IMR-90 (cell line): ENCODE data around the gene GFER. TPM values are rescaled to one million over a fixed set of nuclear protein-coding genes. Genes with fewer than 3 reads are reported as not detected.

Source experiments
- ATAC-seq: fragments of 200-7000 bp; cut with Tn5 transposase; 2 replicates; pipeline ENCODE4 v1.9.1; 2020; ENCODE audit warnings: low read depth, mild to moderate bottlenecking, moderate library complexity
- BruUV-seq: library from RNA; stranded (reverse); fragments of 400-500 nt; replicated peaks from 2 replicates; lab custom pipeline; 2021; lab: Mats Ljungman, UMichigan
- CTCF ChIA-PET: fragments of 300-600 bp; formaldehyde crosslinking; extraction: SDS; loops from one replicate; lab custom pipeline; 2021; ENCODE audit warnings: antibody characterized with exemption; lab: Yijun Ruan, JAX
- POLR2A ChIA-PET: fragments of 300-600 bp; sonication (Branson Sonifier 250); formaldehyde crosslinking; loops from one replicate; lab custom pipeline; 2022; ENCODE audit warnings: antibody characterized with exemption; ENCODE audit not compliant: unreplicated experiment; lab: Charles Lee
- DNase-seq: peaks from one replicate; pipeline ENCODE4 v3.0.0; 2013
- H2AFZ ChIP-seq: replicated peaks from 2 replicates; pipeline ENCODE3; 2013; ENCODE audit warnings: low read length, mild to moderate bottlenecking; ENCODE audit not compliant: poor library complexity
- H2AK5ac ChIP-seq: 2 replicates; pipeline ENCODE4 v1.6.1; 2013; ENCODE audit warnings: low read depth, low read length, inconsistent platforms
- H2AK9ac ChIP-seq: replicated peaks from 2 replicates; pipeline ENCODE3; 2013; ENCODE audit warnings: mild to moderate bottlenecking, low read depth, low read length, moderate library complexity; ENCODE audit not compliant: poor library complexity
- H2BK120ac ChIP-seq: 2 replicates; pipeline ENCODE4 v1.6.1; 2013; ENCODE audit warnings: low read depth, low read length, inconsistent platforms
- H2BK15ac ChIP-seq: 3 replicates; pipeline ENCODE4 v1.6.1; 2013; ENCODE audit warnings: low read depth, low read length, inconsistent platforms
- H2BK20ac ChIP-seq: 2 replicates; pipeline ENCODE4 v1.6.1; 2013; ENCODE audit warnings: low read depth, mild to moderate bottlenecking, inconsistent platforms, low read length, moderate library complexity
- H2BK5ac ChIP-seq: 2 replicates; pipeline ENCODE4 v1.6.1; 2013; ENCODE audit warnings: mild to moderate bottlenecking, low read depth, low read length, inconsistent platforms; ENCODE audit not compliant: poor library complexity, severe bottlenecking
- H3K14ac ChIP-seq: replicated peaks from 2 replicates; pipeline ENCODE4 v1.6.1; 2013; ENCODE audit warnings: low read depth, low read length, inconsistent platforms
- H3K18ac ChIP-seq: 2 replicates; pipeline ENCODE4 v1.6.1; 2013; ENCODE audit warnings: low read depth, low read length, control low read depth
- H3K23ac ChIP-seq: 2 replicates; pipeline ENCODE4 v1.6.1; 2013; ENCODE audit warnings: low read depth, low read length, inconsistent platforms
- H3K27ac ChIP-seq: 2 replicates; pipeline ENCODE4 v1.5.1; 2013; ENCODE audit warnings: mild to moderate bottlenecking, control low read depth, low read length; ENCODE audit not compliant: insufficient read depth
- H3K27me3 ChIP-seq: 2 replicates; pipeline ENCODE4 v1.6.1; 2013; ENCODE audit warnings: low read length; ENCODE audit not compliant: control insufficient read depth, insufficient read depth
- H3K36me3 ChIP-seq: 2 replicates; pipeline ENCODE4 v1.6.1; 2013; ENCODE audit warnings: low read length, mixed read lengths; ENCODE audit not compliant: control insufficient read depth, insufficient read depth
- H3K4ac ChIP-seq: 2 replicates; pipeline ENCODE4 v1.6.1; 2013; ENCODE audit warnings: low read depth, low read length, inconsistent platforms
- H3K4me1 ChIP-seq: 2 replicates; pipeline ENCODE4 v1.6.1; 2013; ENCODE audit warnings: low read length, mixed read lengths; ENCODE audit not compliant: control insufficient read depth, insufficient read depth
- H3K4me2 ChIP-seq: 2 replicates; pipeline ENCODE4 v1.6.1; 2013; ENCODE audit warnings: low read depth, mild to moderate bottlenecking, control low read depth, low read length, moderate library complexity
- H3K4me3 ChIP-seq: 2 replicates; pipeline ENCODE4 v1.5.1; 2013; ENCODE audit warnings: low read depth, mild to moderate bottlenecking, control low read depth, low read length, moderate library complexity; ENCODE audit not compliant: insufficient read depth
- H3K56ac ChIP-seq: 2 replicates; pipeline ENCODE4 v1.6.1; 2013; ENCODE audit warnings: low read length, inconsistent platforms; ENCODE audit not compliant: insufficient read depth; ENCODE audit errors: extremely low read depth
- H3K79me1 ChIP-seq, 2 experiments: 2 replicates each; pipeline ENCODE4 v1.6.1; 2013; ENCODE audit warnings: low read length in 2 of 2, inconsistent platforms in 1 of 2, low read depth in 1 of 2
- H3K9ac ChIP-seq: 2 replicates; pipeline ENCODE4 v1.6.1; 2013; ENCODE audit warnings: low read depth, low read length, control low read depth
- H3K9me1 ChIP-seq: 2 replicates; pipeline ENCODE4 v1.6.1; 2013; ENCODE audit warnings: low read length, inconsistent platforms; ENCODE audit not compliant: insufficient read depth
- H3K9me3 ChIP-seq: 2 replicates; pipeline ENCODE4 v1.6.1; 2013; ENCODE audit warnings: low read length; ENCODE audit not compliant: control insufficient read depth, insufficient read depth
- H4K20me1 ChIP-seq: 2 replicates; pipeline ENCODE4 v1.6.1; 2013; ENCODE audit warnings: low read length, inconsistent platforms; ENCODE audit not compliant: insufficient read depth
- H4K5ac ChIP-seq: 2 replicates; pipeline ENCODE4 v1.6.1; 2013; ENCODE audit warnings: mild to moderate bottlenecking, low read depth, low read length, control low read depth
- H4K8ac ChIP-seq, 2 experiments: 2 replicates each; pipeline ENCODE4 v1.6.1; 2013; ENCODE audit warnings: low read depth in 2 of 2, low read length in 2 of 2, control low read depth in 1 of 2, inconsistent platforms in 1 of 2
- H4K91ac ChIP-seq: 2 replicates; pipeline ENCODE4 v1.6.1; 2013; ENCODE audit warnings: low read depth, low read length, inconsistent platforms; ENCODE audit not compliant: insufficient read depth
- BHLHE40 ChIP-seq: fragments of 150-350 bp; IDR thresholded peaks from 2 replicates; pipeline ENCODE4 v1.6.1; 2016; ENCODE audit warnings: mild to moderate bottlenecking, low read depth, low read length
- MAFK ChIP-seq: IDR thresholded peaks from 2 replicates; pipeline ENCODE4 v1.6.1; 2012; ENCODE audit warnings: low read depth, low read length, improper control_type of control experiment
- NFE2L2 ChIP-seq: fragments of 150-350 bp; IDR thresholded peaks from 2 replicates; pipeline ENCODE4 v1.6.1; 2016; ENCODE audit warnings: low read depth, mild to moderate bottlenecking, low read length
- POLR2A ChIP-seq: IDR thresholded peaks from 2 replicates; pipeline ENCODE4 v1.6.1; 2012; ENCODE audit warnings: mild to moderate bottlenecking, low read depth, low read length
- RCOR1 ChIP-seq: IDR thresholded peaks from 2 replicates; pipeline ENCODE4 v1.6.1; 2012; ENCODE audit warnings: mild to moderate bottlenecking, low read length, improper control_type of control experiment; ENCODE audit not compliant: insufficient replicate concordance
- RFX5 ChIP-seq: IDR thresholded peaks from 2 replicates; pipeline ENCODE4 v1.8.0; 2012; ENCODE audit warnings: low read depth, mild to moderate bottlenecking, low read length, moderate library complexity
- SMC3 ChIP-seq: fragments of 150-350 bp; IDR thresholded peaks from 2 replicates; pipeline ENCODE4 v1.6.1; 2016; ENCODE audit warnings: low read depth, mild to moderate bottlenecking, antibody characterized with exemption, low read length, moderate library complexity
- WGBS, 2 experiments: methylation state at CpG; one replicate each; pipeline versions ENCODE4 v1.1.5 to v1.1.7; 2013; ENCODE audit warnings: missing lambda C conversion rate in 2 of 2; ENCODE audit not compliant: insufficient read length in 1 of 2; ENCODE audit errors: extremely low coverage in 2 of 2; 5-methylcytosine and 5-hydroxymethylcytosine counted together
- dilution Hi-C: fragments of 300-500 bp; cut with HindIII; formaldehyde crosslinking; loops from one replicate; pipeline ENCODE4 v1.14.3; 2018; ENCODE audit warnings: low sequenced_read_pairs; ENCODE audit not compliant: unreplicated experiment
- in situ Hi-C: fragments of 300-500 bp; cut with MboI; formaldehyde crosslinking; loops from 3 replicates; pipeline ENCODE4 v1.14.3; 2019; ENCODE audit warnings: low sequenced_read_pairs, inconsistent platforms, mixed read lengths
- intact Hi-C: fragments of 100-400 bp; cut with micrococcal nuclease; formaldehyde crosslinking; loops from 2 replicates; pipeline ENCODE4 v1.10.0; 2022
- polyA plus RNA-seq, 3 experiments: library from polyadenylated mRNA; depleted of rRNA; stranded (reverse); fragments of >200 nt; gene quantifications; 2 replicates each; pipeline ENCODE4 v1.2.3, GENCODE V29; 2012; ENCODE audit warnings: low replicate concordance in 1 of 3
- total RNA-seq: library from RNA; depleted of rRNA; stranded (reverse); fragments of >200 nt; gene quantifications from 2 replicates; pipeline ENCODE4 v1.2.3, GENCODE V29; 2012

Gene GFER
- total and polyA plus RNA-seq, 2 of the 4 experiments (the other 2 are of a cell fraction), result 6.8 to 19.8 TPM

DNA sequence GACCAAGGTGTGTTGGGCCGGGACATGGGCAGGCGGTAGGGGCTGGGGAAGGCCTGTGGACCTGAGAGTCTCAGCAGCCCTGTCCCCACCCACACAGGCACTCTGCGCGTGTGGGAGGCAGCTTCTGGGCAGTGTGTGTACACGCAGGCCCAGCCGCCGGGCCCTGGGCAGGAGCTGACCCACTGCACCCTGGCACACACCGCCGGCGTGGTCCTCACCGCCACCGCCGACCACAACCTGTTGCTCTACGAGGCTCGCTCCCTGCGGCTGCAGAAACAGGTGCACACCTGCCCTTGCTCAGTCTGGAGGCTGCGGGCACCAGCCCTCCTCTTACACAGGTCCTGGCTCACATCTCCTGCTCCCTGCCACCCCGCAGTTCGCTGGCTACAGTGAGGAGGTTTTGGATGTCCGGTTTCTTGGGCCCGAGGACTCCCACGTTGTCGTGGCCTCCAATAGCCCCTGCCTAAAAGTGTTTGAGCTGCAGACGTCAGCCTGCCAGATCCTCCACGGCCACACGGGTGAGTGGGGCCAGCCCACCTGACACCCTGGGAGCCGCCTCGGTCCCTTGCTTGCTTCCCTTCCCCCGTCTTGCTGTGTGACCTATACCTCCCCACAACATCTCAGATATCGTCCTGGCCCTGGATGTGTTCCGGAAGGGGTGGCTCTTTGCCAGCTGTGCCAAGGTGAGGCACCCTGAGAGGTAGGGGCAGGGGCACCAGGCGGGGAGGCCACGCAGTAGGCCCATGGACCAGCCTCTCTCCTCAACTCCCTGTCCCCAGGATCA is 8.4 kb upstream of the GFER start:
- H4K20me1 ChIP-seq, result no peaks in the 10 kb centered on the region; the same call in 1 of the 2 replicates
- ATAC-seq, result no peak
- H2AFZ ChIP-seq, result no peak overlapping the region
- H4K8ac ChIP-seq, result no peak overlapping the region
- H3K56ac ChIP-seq, result no peak overlapping the region
- no peak overlapping the region for H3K4me3 ChIP-seq
- H3K4me1 ChIP-seq, result peaks cover 6% of the 10 kb centered on the region
- H3K27ac ChIP-seq, result no peak overlapping the region
- dilution Hi-C loops (no loop called here), intact Hi-C loops (no loop called here), in situ Hi-C loops (no loop called here)
- H2BK20ac ChIP-seq, result no peak overlapping the region
- no peak overlapping the region for H4K91ac ChIP-seq
- WGBS, 2 experiments, result 95% methylated on average over 11 of the region's 33 CpGs; no CpG with 5 or more reads in 1 of the 2 experiments
- H3K79me1 ChIP-seq, result peaks cover 5 to 31% of the 10 kb centered on the region in 2 experiments
- H3K4me2 ChIP-seq, result no peak overlapping the region
- DNase-seq, result no peak
- ChIA-PET POLR2A (no interaction called here), CTCF (no interaction called here)
- BruUV-seq, result TSS peak; percentile 50
- no peak overlapping the region for H2BK15ac ChIP-seq
- no peak overlapping the region for H2AK5ac ChIP-seq
- H4K5ac ChIP-seq, result no peak overlapping the region
- peaks cover 3% of the 10 kb centered on the region; the same call in 1 of the 2 replicates for H3K9me1 ChIP-seq
- no peak overlapping the region for H3K18ac ChIP-seq
- H3K27me3 ChIP-seq, result peaks cover 10% of the 10 kb centered on the region; the same call in 1 of the 2 replicates
- H2BK5ac ChIP-seq, result no peak overlapping the region
- H3K23ac ChIP-seq, result no peak overlapping the region
- no peak overlapping the region for H3K14ac ChIP-seq
- TF ChIP-seq RFX5, result no peak
- TF ChIP-seq MAFK, result no peak
- TF ChIP-seq RCOR1, result no peak
- TF ChIP-seq NFE2L2, result no peak
- no peak for TF ChIP-seq POLR2A
- TF ChIP-seq BHLHE40, result no peak
- TF ChIP-seq SMC3, result no peak
- no peak overlapping the region for H3K9ac ChIP-seq
- H3K9me3 ChIP-seq, result no peaks in the 10 kb centered on the region
- no peak overlapping the region for H2BK120ac ChIP-seq
- peaks cover 48% of the 10 kb centered on the region for H3K36me3 ChIP-seq
- no peak overlapping the region for H3K4ac ChIP-seq
- H2AK9ac ChIP-seq, result peak overlapping the region; percentile 55
